AG10803 (cell line): ENCODE data around the gene AGPS.
"Not testable (repeated sequence)": the region's sequence is repeated elsewhere in the genome, so short reads cannot be mapped to it uniquely, and the experiment has no call there.

Experiments
- DNase-seq: peaks from one replicate; pipeline ENCODE4 v3.0.0; 2010; ENCODE audit warnings: low read depth
- H3K4me3 ChIP-seq: 2 replicates; pipeline ENCODE4 v1.5.1; 2011; ENCODE audit warnings: mild to moderate bottlenecking, low read length, control low read depth
- CTCF ChIP-seq: conservative IDR thresholded peaks from 2 replicates; pipeline ENCODE4 v1.5.1; 2011; ENCODE audit warnings: mild to moderate bottlenecking, low read length, control low read depth, inconsistent platforms

The AGPS gene

GRCh38 chr2:177362499-177362898 lies 30.1 kb upstream of the AGPS start:
- no peak for TF ChIP-seq CTCF
- H3K4me3 ChIP-seq: no peak overlapping the region
- no peak for DNase-seq

- DNase-seq: no peak
- no peak overlapping the region for H3K4me3 ChIP-seq
- TF ChIP-seq CTCF: no peak
These were observed 29.2 kb upstream of the AGPS start for GRCh38 chr2:177363332-177363731.

GRCh38 chr2:177365764-177366163 lies 26.8 kb upstream of the AGPS start:
- DNase-seq, H3K4me3 ChIP-seq: not testable (repeated sequence)

- DNase-seq, H3K4me3 ChIP-seq: not testable (repeated sequence)
These were observed 24.6 kb upstream of the AGPS start for GRCh38 chr2:177368023-177368422.

- no peak for DNase-seq
- H3K4me3 ChIP-seq: no peak overlapping the region
- no peak for TF ChIP-seq CTCF
These were observed 13.2 kb upstream of the AGPS start for GRCh38 chr2:177379354-177379753.

GRCh38 chr2:177380181-177380580 lies 12.4 kb upstream of the AGPS start:
- no peak for DNase-seq
- TF ChIP-seq CTCF: no peak
- H3K4me3 ChIP-seq: no peak overlapping the region

- no peak for TF ChIP-seq CTCF
- no peak overlapping the region for H3K4me3 ChIP-seq
- DNase-seq: no peak
These were observed 8.6 kb upstream of the AGPS start for GRCh38 chr2:177383935-177384334.

- DNase-seq: no peak
- no peak for TF ChIP-seq CTCF
- H3K4me3 ChIP-seq: no peak overlapping the region
These were observed 7.4 kb upstream of the AGPS start for GRCh38 chr2:177385151-177385550.
